Left lung (tissue), 10 donors: ENCODE results near the gene MTHFD1L. TPM values are rescaled to one million over a fixed set of nuclear protein-coding genes. Genes with fewer than 3 reads are reported as not detected.

Experiments used
- ATAC-seq: fragments of 200-7000 bp; cut with Tn5 transposase; one replicate; pipeline ENCODE4 v1.9.1; 2020; ENCODE audit warnings: moderate library complexity
- DNase-seq, 4 donors: peaks; one replicate each; pipeline ENCODE4 v3.0.0-alpha.2; 2013 to 2020
- H3K27ac ChIP-seq, 2 donors: fragments of 200-600 bp; sonication (generic) in 1 of 2; one replicate each; pipeline versions ENCODE4 v1.5.0 to v1.8.0; 2020 to 2021
- H3K27me3 ChIP-seq, 2 donors: fragments of 200-600 bp; sonication (generic) in 1 of 2; one replicate each; pipeline versions ENCODE4 v1.5.0 to v1.8.0; 2020 to 2021
- H3K36me3 ChIP-seq, 2 donors: fragments of 200-600 bp; sonication (generic) in 1 of 2; one replicate each; pipeline versions ENCODE4 v1.5.0 to v1.8.0; 2020 to 2021
- H3K4me1 ChIP-seq, 2 donors: fragments of 200-600 bp; one replicate each; pipeline ENCODE4 v1.8.0; 2021
- H3K4me3 ChIP-seq, 2 donors: fragments of 200-600 bp; sonication (generic) in 1 of 2; one replicate each; pipeline versions ENCODE4 v1.5.0 to v1.8.0; 2020 to 2021; ENCODE audit warnings: mild to moderate bottlenecking in 1 of 2
- H3K9me3 ChIP-seq, 2 donors: fragments of 200-600 bp; sonication (generic) in 1 of 2; one replicate each; pipeline versions ENCODE4 v1.5.0 to v1.8.0; 2020 to 2021
- intact Hi-C, 2 donors: fragments of 100-400 bp; cut with DNase I; formaldehyde crosslinking; loops; one replicate each; pipeline versions ENCODE4 v1.11.2 to v1.14.2; 2022
- polyA plus RNA-seq, 6 donors: library from polyadenylated mRNA; unstranded; fragments of 120-200 nt; gene quantifications; one replicate each; pipeline ENCODE4 v1.2.1, GENCODE V29; 2013; ENCODE audit not compliant: insufficient read length in 6 of 6
- total RNA-seq, 2 donors: library from RNA; stranded (reverse); fragmentation: NEBNext Ultra II Directional; extraction: Animal tissue kit (Norgen Biotek cat#: 25700); gene quantifications; one replicate each; pipeline ENCODE4 v1.2.1, GENCODE V29; 2021
- TF ChIP-seq, protein P1 (sequence below), 2 donors: fragments of 200-600 bp; sonication (generic) in 1 of 2; IDR thresholded peaks; one replicate each; pipeline versions ENCODE4 v1.5.0 to v1.8.0; 2021; ENCODE audit warnings: antibody characterized with exemption in 2 of 2
- donor health status: DM: no; HTN: yes; CAD: no.
- donor health status: DM: no; HTN: no; CAD: no.

Gene MTHFD1L
- total and polyA plus RNA-seq, 8 donors: 11.9 to 38.2 (median 16.0) TPM

DNA sequence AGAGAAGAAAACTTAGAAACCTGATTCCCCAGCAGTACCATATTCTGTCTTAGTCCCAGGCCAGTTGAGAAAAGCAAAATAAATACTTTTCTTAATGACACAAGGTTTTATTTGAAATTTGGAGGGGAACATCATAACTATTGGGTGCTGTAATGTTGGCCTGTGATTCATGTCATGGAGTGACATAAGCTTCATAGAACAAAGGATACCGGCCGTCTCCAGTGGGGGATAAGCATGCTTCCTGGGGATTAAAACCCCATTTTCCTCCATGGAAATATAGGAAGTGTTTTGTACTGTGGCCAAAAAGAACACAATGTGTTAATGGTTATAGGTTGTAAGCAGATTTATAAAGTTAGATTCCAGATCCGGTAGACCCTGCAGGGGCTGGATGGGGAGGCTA, 18.0 kb downstream of the MTHFD1L start:
- DNase-seq (no peak), ATAC-seq (no peak)
- TF ChIP-seq, protein P1, sequence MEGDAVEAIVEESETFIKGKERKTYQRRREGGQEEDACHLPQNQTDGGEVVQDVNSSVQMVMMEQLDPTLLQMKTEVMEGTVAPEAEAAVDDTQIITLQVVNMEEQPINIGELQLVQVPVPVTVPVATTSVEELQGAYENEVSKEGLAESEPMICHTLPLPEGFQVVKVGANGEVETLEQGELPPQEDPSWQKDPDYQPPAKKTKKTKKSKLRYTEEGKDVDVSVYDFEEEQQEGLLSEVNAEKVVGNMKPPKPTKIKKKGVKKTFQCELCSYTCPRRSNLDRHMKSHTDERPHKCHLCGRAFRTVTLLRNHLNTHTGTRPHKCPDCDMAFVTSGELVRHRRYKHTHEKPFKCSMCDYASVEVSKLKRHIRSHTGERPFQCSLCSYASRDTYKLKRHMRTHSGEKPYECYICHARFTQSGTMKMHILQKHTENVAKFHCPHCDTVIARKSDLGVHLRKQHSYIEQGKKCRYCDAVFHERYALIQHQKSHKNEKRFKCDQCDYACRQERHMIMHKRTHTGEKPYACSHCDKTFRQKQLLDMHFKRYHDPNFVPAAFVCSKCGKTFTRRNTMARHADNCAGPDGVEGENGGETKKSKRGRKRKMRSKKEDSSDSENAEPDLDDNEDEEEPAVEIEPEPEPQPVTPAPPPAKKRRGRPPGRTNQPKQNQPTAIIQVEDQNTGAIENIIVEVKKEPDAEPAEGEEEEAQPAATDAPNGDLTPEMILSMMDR (IDR thresholded peaks at IDR 0.05): no peak
- Histone ChIP-seq H3K4me3 (no peak overlapping the region), H3K9me3 (no peaks in the 10 kb centered on the region), H3K36me3 (peaks cover 0 to 49% of the 10 kb centered on the region in 2 donors), H3K4me1 (no peaks in the 10 kb centered on the region), H3K27ac (peak overlapping the region in 1 of 2 donors; percentile 10), H3K27me3 (no peaks in the 10 kb centered on the region)
- intact Hi-C loops: no loop called here

DNA sequence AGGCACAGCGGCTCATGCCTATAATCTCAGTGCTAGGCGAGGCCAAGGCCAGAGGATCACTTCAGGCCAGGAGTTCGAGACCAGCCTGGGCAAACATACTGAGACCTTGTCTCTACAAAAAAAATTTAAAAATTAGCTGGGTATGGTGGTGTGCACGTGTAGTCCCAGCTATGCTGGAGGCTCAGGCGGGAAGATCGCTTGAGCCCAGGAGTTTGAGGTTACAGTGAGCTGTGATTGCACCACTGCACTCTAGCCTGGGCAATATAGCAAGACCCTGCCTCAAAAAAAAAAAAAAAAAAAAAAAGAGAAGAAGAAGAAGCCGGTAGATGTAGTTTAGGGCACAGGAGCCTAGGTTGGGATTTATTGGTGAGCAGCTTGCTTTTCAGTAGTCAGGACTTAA, 20.7 kb downstream of the MTHFD1L start:
- Histone ChIP-seq H3K9me3 (no peaks in the 10 kb centered on the region), H3K36me3 (peaks cover 0 to 73% of the 10 kb centered on the region in 2 donors), H3K4me3 (no peak overlapping the region), H3K4me1 (no peaks in the 10 kb centered on the region), H3K27ac (no peak overlapping the region), H3K27me3 (no peaks in the 10 kb centered on the region)
- intact Hi-C loops: no loop called here
- TF ChIP-seq, protein P1 (IDR thresholded peaks at IDR 0.05): no peak
- ATAC-seq (no peak), DNase-seq (no peak)

DNA sequence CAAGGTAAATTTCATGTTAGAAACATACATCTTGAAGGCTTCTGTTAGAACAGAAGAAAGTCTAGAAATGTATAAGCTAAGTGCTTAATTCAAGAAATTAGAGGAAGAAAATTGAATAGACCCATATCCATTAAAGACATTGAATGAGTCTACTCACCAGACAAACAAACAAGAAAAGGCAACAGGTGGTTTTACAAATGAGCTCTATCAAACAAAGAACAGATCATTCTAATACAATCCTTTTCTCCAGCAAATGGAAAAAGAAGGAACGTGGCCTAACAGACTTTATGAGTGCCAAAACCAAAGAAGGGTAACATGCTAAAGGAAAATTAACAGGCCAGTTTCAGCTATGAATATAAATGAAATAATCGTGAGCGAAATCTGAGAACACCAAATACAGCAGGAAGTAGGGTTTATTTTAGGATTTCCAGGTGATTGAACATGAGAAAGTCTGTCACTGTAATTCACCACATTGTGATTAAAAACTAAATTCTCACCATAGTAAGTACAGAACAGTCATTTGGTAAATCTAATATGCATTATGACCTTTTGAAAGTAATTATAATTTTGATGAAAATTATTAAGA, 22.6 kb downstream of the MTHFD1L start:
- no peaks in the 10 kb centered on the region for H3K4me1 ChIP-seq
- no peak overlapping the region for H3K4me3 ChIP-seq
- H3K36me3 ChIP-seq: peaks cover 0 to 70% of the 10 kb centered on the region in 2 donors
- no peak for DNase-seq
- no peak for ATAC-seq
- no peaks in the 10 kb centered on the region for H3K9me3 ChIP-seq
- TF ChIP-seq, protein P1 (IDR thresholded peaks at IDR 0.05): no peak
- no peak overlapping the region for H3K27ac ChIP-seq
- intact Hi-C loops: no loop called here
- no peaks in the 10 kb centered on the region for H3K27me3 ChIP-seq

DNA sequence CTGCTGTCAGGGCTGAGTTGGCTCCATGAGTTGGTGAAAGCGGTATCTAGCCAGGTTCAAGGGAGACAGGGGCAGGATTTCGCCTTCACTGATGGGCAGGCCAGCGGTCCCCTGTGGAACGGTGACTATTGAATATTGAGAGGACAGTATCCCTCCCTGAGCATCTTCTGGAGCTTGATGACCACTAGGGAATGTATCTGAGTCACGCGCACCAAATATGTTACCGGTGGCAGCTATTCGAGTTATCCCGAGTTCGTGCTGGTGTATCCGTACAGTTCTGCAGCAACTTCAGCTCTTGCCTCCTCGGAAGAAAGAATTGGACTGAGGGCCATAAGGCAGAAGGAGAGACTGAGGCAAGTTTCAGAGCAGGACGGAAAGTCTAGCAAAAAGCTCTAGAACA, 24.8 kb downstream of the MTHFD1L start:
- intact Hi-C loops: loop anchor here in 1 of 2 donors (5.0 to 10.0 kb wide), 2 partner anchors 114 to 442 kb away; no protein-coding TSS in a partner anchor
- TF ChIP-seq, protein P1 (IDR thresholded peaks at IDR 0.05): no peak
- ATAC-seq (no peak), DNase-seq (no peak)
- Histone ChIP-seq H3K27ac (no peak overlapping the region), H3K9me3 (no peaks in the 10 kb centered on the region), H3K4me3 (no peak overlapping the region), H3K27me3 (no peaks in the 10 kb centered on the region), H3K36me3 (peaks cover 0 to 49% of the 10 kb centered on the region in 2 donors), H3K4me1 (peaks cover 0 to 6% of the 10 kb centered on the region in 2 donors)

DNA sequence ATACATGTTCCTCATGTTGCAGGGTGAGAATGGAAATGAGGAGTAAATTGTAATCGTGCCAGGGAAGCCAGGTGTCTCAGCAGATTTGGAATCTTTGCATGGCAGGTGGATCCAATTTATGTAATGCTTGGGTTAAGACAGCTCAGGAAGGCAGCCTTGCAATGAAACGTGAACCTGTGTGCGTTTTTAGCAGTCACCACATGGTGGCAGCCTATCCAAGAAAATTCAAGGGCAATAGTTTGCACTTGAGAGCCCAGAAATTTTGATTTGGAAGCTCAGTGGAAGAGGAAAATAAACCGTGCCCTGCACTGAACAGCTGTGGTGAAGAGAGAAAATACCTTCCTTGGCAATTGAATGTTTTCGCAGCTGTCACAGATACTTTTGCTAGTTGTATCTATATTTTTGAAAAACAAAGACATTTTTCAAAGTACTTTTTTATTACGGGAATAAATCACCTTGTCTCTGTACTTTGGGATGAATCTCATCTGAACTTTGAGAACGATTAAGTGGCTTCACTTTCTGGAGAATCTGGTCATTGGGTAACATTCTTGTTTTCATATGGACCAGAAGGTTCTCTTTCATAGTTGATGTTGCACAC, 26.5 kb downstream of the MTHFD1L start:
- Histone ChIP-seq H3K27ac (no peak overlapping the region), H3K9me3 (no peaks in the 10 kb centered on the region), H3K4me3 (no peak overlapping the region), H3K36me3 (peaks cover 0 to 39% of the 10 kb centered on the region in 2 donors), H3K4me1 (peaks cover 0 to 6% of the 10 kb centered on the region in 2 donors), H3K27me3 (no peaks in the 10 kb centered on the region)
- intact Hi-C loops: loop anchor here in 1 of 2 donors (5.0 to 10.0 kb wide), 2 partner anchors 113 to 440 kb away; no protein-coding TSS in a partner anchor
- peak in 3 of 4 donors; percentile 54 to 82 (median 61) for DNase-seq
- TF ChIP-seq, protein P1 (IDR thresholded peaks at IDR 0.05): peak; percentile 74 to 76
- peak; percentile 90 for ATAC-seq
